HG03175 (cell line): ENCODE measurements around the gene CCT8L2.
"Not testable (repeated sequence)": the region's sequence is repeated elsewhere in the genome, so short reads cannot be mapped to it uniquely, and the experiment has no call there.

Experiments
- ATAC-seq: cut with Tn5 transposase; IDR thresholded peaks from one replicate; pipeline ENCODE4 v1.9.1; 2021; ENCODE audit warnings: mild to moderate bottlenecking, moderate library complexity; ENCODE audit not compliant: unreplicated experiment

CCT8L2 gene

GRCh38 chr22:16599648-16600047 is 7.0 kb upstream of the CCT8L2 start:
- ATAC-seq, result not testable (repeated sequence)

GRCh38 chr22:16595251-16595650 is 2.6 kb upstream of the CCT8L2 start:
- not testable (repeated sequence) for ATAC-seq

DNA sequence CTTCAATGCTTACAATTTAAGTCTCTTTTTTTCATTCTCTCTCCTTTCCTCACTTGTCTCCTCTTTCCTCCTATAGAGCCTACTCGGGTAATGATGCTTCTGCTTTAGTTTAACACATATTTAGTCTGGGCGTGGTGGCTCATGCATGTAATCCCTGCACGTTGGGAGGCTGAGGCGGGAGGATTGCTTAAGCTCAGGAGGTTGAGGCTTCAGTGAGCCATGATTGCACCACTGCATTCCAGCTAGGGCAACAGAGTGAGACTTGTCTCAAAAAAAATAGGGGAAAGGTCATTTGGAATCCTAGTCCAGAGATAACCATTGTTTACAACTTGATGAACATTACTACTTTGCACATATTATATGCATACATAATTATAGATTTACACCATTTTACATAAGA is 1.4 kb upstream of the CCT8L2 start:
- no peak for ATAC-seq

DNA sequence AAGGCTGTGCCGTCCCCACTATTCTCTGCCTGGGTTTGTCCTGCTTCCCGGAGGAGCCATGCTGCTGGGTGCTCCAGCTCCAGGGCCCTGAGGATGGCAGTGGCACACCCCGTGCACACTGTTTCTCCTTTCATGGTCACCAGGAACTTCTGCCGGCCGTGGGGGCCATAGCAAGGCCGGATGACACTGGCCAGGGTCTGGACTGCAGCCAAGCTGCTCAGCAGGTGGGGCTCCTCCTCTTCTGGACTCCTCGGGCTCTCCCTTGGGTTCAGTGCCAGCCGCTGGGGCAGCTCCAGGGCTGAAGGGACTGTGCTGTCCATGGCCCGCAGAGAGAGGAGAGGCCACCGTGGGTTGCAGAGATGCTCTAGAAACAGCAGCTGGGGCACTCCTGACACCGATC is 379 bp downstream of the CCT8L2 start:
- not testable (repeated sequence) for ATAC-seq

GRCh38 chr22:16591136-16591535 is 1.5 kb downstream of the CCT8L2 start:
- not testable (repeated sequence) for ATAC-seq

GRCh38 chr22:16586991-16587390 is 5.6 kb downstream of the CCT8L2 start:
- no peak for ATAC-seq

DNA sequence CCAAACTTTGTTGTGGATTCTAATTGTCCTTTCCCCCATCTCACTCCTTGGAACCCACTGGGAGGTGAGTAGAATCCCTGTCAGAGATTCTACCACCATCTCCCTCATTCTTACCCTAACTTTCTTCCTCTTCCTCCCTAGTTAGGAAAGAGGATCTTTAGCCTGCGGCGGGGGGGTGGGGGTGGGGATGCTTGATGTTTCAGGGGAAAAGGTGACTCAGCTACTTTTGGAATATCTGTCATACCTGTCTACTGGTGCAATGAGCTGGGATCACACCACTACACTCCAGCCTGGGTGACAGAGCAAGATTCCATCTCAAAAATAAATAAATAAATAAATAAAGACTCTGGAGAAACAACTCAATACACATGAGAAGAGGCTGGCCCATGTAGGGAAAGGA is 6.4 kb downstream of the CCT8L2 start:
- ATAC-seq, result no peak

DNA sequence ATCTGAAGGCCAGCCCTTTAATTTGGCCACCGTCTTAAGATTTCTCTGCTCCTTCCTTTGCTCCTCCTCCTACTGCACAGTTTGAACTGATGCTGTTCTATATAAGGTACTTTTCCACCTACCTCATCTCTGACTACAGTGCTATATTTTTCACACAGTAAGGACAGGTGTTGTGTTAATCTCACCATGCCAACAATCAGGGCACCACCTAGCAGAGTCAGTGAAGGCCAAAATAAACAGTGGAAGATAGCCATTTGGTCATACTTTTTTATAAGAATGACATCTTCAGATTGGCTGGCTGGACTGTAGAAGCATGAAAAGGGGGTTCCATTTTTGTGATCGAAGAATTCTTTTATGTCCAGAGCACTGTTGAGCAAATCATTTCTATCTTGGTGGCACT is 11.7 kb downstream of the CCT8L2 start:
- ATAC-seq, result not testable (repeated sequence)

- ATAC-seq, result not testable (repeated sequence)
Measured at GRCh38 chr22:16569240-16569834, 23.3 kb downstream of the CCT8L2 start.

GRCh38 chr22:16568425-16568758 is 24.2 kb downstream of the CCT8L2 start:
- no peak for ATAC-seq

DNA sequence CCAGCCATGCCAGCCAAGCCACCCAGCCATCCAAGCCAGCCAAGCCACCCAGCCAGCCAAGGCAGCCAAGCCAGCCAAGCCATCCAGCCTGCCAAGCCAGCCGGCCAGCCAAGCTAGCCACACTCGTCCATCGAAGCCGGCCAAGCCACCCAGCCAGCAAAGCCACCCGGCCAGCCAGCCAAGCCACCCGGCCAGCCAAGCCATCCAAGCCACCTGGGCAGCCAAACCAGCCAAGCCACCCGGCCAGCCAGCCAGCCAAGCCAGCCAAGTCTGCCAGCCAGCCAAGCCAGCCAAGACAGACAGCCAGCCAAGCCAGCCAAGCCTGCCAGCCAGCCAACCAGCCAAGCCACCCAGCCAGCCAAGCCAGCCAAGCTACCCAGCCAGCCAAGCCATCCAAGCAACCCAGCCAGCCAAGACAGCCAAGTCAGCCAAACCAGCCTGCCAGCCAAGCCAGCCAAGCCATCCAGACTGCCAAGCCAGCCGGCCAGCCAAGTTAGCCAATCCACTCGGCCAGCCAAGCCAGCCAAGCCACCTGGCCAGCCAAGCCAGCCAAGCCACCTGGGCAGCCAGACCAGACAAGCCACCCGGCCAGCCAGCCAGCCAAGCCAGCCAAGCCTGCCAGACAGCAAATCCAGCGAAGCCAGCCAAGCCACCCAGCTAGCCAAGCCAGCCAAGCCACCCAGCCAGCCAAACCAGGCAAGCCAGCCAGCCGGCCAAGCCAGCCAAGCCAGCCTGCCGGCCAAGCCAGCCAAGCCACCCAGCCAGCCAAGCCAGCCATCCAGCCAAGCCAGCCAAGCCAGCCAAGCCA is 24.8 kb downstream of the CCT8L2 start:
- not testable (repeated sequence) for ATAC-seq

DNA sequence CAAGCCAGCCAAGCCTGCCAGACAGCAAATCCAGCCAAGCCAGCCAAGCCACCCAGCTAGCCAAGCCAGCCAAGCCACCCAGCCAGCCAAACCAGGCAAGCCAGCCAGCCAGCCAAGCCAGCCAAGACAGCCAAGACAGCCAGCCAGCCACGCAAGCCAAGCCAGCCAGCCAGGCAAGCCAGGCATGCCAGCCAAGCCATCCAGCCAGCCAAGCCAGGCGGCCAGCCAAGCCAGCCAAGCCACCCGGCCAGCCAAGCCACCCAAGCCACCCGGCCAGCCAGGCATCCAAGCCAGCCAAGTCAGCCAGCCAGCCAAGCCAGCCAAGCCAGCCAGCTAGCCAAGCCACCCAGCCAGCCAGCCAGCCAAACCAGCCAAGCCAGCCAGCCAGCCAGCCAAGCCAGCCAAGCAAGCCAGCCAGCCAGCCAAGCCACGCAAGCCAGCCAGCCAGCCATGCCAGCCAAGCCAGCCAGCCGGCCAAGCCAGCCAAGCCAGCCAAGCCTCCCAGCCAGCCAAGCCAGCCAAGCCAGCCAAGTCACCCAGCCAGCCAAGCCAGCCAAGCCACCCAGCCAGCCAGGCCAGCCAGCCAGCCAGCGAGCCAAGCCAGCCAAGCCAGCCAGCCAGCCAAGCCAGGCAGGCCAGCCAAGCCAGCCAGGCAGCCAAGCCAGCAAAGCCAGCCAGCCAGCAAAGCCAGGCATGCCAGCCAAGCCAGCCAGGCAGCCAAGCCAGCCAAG is 26.0 kb downstream of the CCT8L2 start:
- not testable (repeated sequence) for ATAC-seq

GRCh38 chr22:16565585-16566420 is 26.8 kb downstream of the CCT8L2 start:
- not testable (repeated sequence) for ATAC-seq

DNA sequence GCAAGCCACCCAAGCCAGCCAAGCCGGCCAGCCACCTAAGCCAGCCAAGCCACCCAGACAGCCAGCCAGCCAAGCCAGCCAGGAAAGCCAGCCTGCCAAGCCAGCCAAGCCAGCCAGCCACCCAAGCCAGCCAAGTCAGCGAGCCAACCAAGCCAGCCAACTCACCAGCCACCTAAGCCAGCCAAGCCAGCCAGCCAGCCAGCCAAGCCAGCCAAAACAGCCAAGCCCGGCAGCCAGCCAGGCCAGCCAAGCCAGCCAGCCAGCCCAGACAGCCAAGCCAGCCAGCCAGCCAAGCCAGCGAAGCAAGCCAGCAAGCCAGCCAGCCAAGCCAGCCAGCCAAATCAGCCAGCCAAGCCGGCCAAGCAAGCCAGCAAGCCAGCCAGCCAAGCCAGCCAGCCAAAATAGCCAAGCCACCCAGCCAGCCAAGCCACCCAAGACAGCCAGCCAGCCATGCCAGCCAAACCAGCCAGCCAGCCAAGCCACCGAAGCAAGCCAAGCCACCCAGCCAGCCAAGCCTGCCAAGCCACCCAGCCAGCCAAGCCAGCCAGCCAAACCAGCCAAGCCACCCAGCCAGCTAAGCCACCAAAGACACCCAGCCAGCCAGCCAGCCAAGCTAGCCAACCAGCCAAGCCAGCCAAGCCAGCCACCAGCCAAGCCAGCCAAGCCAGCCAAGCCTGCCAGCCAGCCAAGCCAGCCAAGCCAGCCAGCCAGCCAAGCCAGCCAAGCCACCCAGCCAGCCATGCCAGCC is 27.6 kb downstream of the CCT8L2 start:
- not testable (repeated sequence) for ATAC-seq

- ATAC-seq, result no peak
Measured at GRCh38 chr22:16563555-16564520, 28.8 kb downstream of the CCT8L2 start.

DNA sequence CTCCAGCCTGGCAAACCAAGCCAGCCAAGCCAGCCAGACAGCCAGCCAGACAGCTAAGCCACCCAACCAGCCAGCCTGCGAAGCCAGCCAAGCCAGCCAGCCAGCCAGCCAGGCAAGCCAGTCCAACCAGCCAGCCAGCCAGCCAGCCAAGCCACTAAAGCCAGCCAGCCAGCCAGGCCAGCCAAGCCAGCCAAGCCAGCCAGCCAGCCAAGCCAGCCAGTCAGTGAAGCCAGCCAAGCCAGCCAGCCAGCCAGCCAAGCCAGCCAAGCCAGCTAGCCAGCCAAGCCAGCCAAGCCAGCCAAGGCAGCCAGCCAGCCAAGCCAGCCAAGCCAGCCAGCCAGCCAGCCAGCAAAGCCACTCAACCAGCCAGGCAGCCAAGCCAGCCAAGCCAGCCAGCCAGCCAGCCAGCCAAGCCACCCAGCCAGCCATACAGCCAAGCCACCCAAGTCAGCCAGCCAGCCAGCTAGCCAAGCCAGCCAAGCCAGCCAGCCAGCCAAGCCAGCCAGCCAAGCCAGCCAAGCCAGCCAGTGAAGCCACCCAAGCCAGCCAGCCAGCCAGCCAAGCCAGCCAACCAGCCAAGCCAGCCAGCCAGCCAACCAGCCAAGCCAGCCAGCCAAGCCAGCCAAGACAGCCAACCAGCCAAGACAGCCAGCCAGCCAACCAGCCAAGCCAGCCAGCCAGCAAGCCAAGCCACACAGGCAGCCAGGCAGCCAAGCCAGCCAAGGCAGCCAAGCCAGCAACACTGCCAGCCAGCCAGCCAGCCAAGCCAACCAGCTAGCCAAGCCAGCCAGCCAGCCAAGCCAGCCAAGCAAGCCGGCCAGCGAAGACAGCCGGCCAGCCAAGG is 29.7 kb downstream of the CCT8L2 start:
- ATAC-seq, result no peak

GRCh38 chr22:16561093-16561658 is 31.4 kb downstream of the CCT8L2 start:
- not testable (repeated sequence) for ATAC-seq

DNA sequence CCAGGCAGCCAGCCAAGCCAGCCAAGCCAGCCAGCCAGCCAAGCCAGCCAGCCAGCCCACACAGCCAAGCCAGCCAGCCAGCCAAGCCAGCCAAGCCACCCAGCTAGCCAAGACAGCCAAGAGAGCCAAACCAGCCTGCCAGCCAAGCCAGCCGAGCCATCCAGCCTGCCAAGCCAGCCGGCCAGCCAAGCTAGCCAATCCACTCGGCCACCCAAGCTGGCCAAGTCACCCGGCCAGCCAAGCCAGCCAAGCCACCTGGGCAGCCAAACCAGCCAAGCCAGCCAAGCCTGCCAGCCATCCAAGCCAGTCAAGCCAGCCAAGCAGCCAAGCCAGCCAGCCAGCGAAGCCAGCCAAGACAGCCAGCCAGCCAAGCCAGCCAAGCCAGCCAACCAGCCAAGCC is 32.0 kb downstream of the CCT8L2 start:
- ATAC-seq, result not testable (repeated sequence)
